ENCODE measurements around the gene NSMCE1. TPM values are rescaled to one million over a fixed set of nuclear protein-coding genes. Genes with fewer than 3 reads are reported as not detected.

The NSMCE1 gene
- total RNA-seq, 1 experiment from 2014 or later: 106 TPM

- Mint-ChIP-seq H3K9me3 (ENCODE audit: unreplicated experiment) (no peaks in the 10 kb centered on the region), H3K27me3 (ENCODE audit: insufficient read depth, unreplicated experiment) (no peaks in the 10 kb centered on the region), H3K36me3 (ENCODE audit: insufficient read depth, unreplicated experiment) (peaks cover 36% of the 10 kb centered on the region), H3K4me3 (ENCODE audit: unreplicated experiment) (no peak overlapping the region), H3K4me1 (ENCODE audit: insufficient read depth, unreplicated experiment) (peaks cover 21% of the 10 kb centered on the region), H3K27ac (ENCODE audit: low read depth, unreplicated experiment) (no peak overlapping the region)
- TF ChIP-seq CTCF (IDR thresholded peaks at IDR 0.05; ENCODE audit: unreplicated experiment): no peak
- ChIA-PET CTCF (interaction anchor here (0.6 to 1.8 kb wide), 4 partner anchors 12 to 215 kb away, joined by 3 to 6 read pairs (median 5); no protein-coding TSS in a partner anchor), POLR2A (no interaction called here)
- no peak for DNase-seq (ENCODE audit: unreplicated experiment)
- intact Hi-C loops (cut with micrococcal nuclease): no loop called here
- no TSS peak for BruUV-seq (replicated peaks)
These were observed 26.9 kb downstream of the NSMCE1 start for GRCh38 chr16:27241658-27242057.

GRCh38 chr16:27240948-27241531 lies 27.5 kb downstream of the NSMCE1 start:
- POLR2A ChIA-PET: interaction anchor here (0.5 to 0.7 kb wide), 2 partner anchors 103 to 338 kb away, joined by 3 to 4 read pairs; no protein-coding TSS in a partner anchor
- DNase-seq (ENCODE audit: unreplicated experiment): no peak
- CTCF ChIA-PET: interaction anchor here (0.6 to 11.0 kb wide), 5 partner anchors 11 to 215 kb away, joined by 3 to 248 read pairs (median 6); no protein-coding TSS in a partner anchor
- peaks cover 21% of the 10 kb centered on the region for H3K4me1 Mint-ChIP-seq (ENCODE audit: insufficient read depth, unreplicated experiment)
- peaks cover 39% of the 10 kb centered on the region for H3K36me3 Mint-ChIP-seq (ENCODE audit: insufficient read depth, unreplicated experiment)
- no peak overlapping the region for H3K4me3 Mint-ChIP-seq (ENCODE audit: unreplicated experiment)
- H3K9me3 Mint-ChIP-seq (ENCODE audit: unreplicated experiment): no peaks in the 10 kb centered on the region
- H3K27me3 Mint-ChIP-seq (ENCODE audit: insufficient read depth, unreplicated experiment): no peaks in the 10 kb centered on the region
- intact Hi-C loops (cut with micrococcal nuclease): no loop called here
- no peak overlapping the region for H3K27ac Mint-ChIP-seq (ENCODE audit: low read depth, unreplicated experiment)
- TF ChIP-seq CTCF (IDR thresholded peaks at IDR 0.05; ENCODE audit: unreplicated experiment): no peak
- BruUV-seq (replicated peaks): no TSS peak

GRCh38 chr16:27239906-27240655 lies 28.5 kb downstream of the NSMCE1 start:
- no TSS peak for BruUV-seq (replicated peaks)
- H3K4me3 Mint-ChIP-seq (ENCODE audit: unreplicated experiment): no peak overlapping the region
- ChIA-PET CTCF (interaction anchor here (1.0 to 11.0 kb wide), 4 partner anchors 10 to 216 kb away, joined by 3 to 248 read pairs (median 6); no protein-coding TSS in a partner anchor), POLR2A (interaction anchor here (0.7 to 0.8 kb wide), 2 partner anchors 78 to 339 kb away, joined by 3 read pairs; no protein-coding TSS in a partner anchor)
- peaks cover 28% of the 10 kb centered on the region for H3K4me1 Mint-ChIP-seq (ENCODE audit: insufficient read depth, unreplicated experiment)
- H3K27ac Mint-ChIP-seq (ENCODE audit: low read depth, unreplicated experiment): no peak overlapping the region
- no peak for DNase-seq (ENCODE audit: unreplicated experiment)
- intact Hi-C loops (cut with micrococcal nuclease): no loop called here
- no peaks in the 10 kb centered on the region for H3K27me3 Mint-ChIP-seq (ENCODE audit: insufficient read depth, unreplicated experiment)
- no peaks in the 10 kb centered on the region for H3K9me3 Mint-ChIP-seq (ENCODE audit: unreplicated experiment)
- H3K36me3 Mint-ChIP-seq (ENCODE audit: insufficient read depth, unreplicated experiment): peaks cover 39% of the 10 kb centered on the region
- no peak for TF ChIP-seq CTCF (IDR thresholded peaks at IDR 0.05; ENCODE audit: unreplicated experiment)

GRCh38 chr16:27239026-27239425 lies 29.5 kb downstream of the NSMCE1 start:
- intact Hi-C loops (cut with micrococcal nuclease): no loop called here
- no peaks in the 10 kb centered on the region for H3K27me3 Mint-ChIP-seq (ENCODE audit: insufficient read depth, unreplicated experiment)
- no peak overlapping the region for H3K27ac Mint-ChIP-seq (ENCODE audit: low read depth, unreplicated experiment)
- no peak for TF ChIP-seq CTCF (IDR thresholded peaks at IDR 0.05; ENCODE audit: unreplicated experiment)
- no peak for DNase-seq (ENCODE audit: unreplicated experiment)
- H3K9me3 Mint-ChIP-seq (ENCODE audit: unreplicated experiment): no peaks in the 10 kb centered on the region
- no TSS peak for BruUV-seq (replicated peaks)
- H3K4me3 Mint-ChIP-seq (ENCODE audit: unreplicated experiment): no peak overlapping the region
- H3K4me1 Mint-ChIP-seq (ENCODE audit: insufficient read depth, unreplicated experiment): peaks cover 25% of the 10 kb centered on the region
- CTCF ChIA-PET: interaction anchor here (0.8 to 11.0 kb wide), 4 partner anchors 10 to 217 kb away, joined by 3 to 248 read pairs (median 4); no protein-coding TSS in a partner anchor
- peaks cover 39% of the 10 kb centered on the region for H3K36me3 Mint-ChIP-seq (ENCODE audit: insufficient read depth, unreplicated experiment)
- POLR2A ChIA-PET: interaction anchor here (0.8 kb wide), 1 partner anchor 79 kb away, joined by 3 read pairs; no protein-coding TSS in a partner anchor

Data from MCF 10A (cell line).